Left colon (tissue), 2 donors: ENCODE data around the gene TMEM30A. TPM values are rescaled to one million over a fixed set of nuclear protein-coding genes. Genes with fewer than 3 reads are reported as not detected.

ENCODE experiments used
- ATAC-seq: fragments of 200-7000 bp; cut with Tn5 transposase; one replicate; pipeline ENCODE4 v1.9.1; 2020; ENCODE audit warnings: mild to moderate bottlenecking, moderate library complexity
- DNase-seq, 2 donors: peaks; one replicate each; pipeline ENCODE4 v3.0.0-alpha.2; 2020
- intact Hi-C, 2 donors: fragments of 100-400 bp; cut with DNase I in 1 of 2; cut with micrococcal nuclease in 1 of 2; formaldehyde crosslinking; loops; one replicate each; pipeline versions ENCODE4 v1.11.2 to v1.14.0; 2022; cut with DNase I, micrococcal nuclease
- total RNA-seq, 2 donors: library from RNA; stranded (reverse); fragmentation: NEBNext Ultra II Directional; extraction: Animal tissue kit (Norgen Biotek cat#: 25700); gene quantifications; one replicate each; pipeline ENCODE4 v1.2.1, GENCODE V29; 2021
- donor health status: DM: no; HTN: no; CAD: no.
- donor health status: DM: yes; HTN: yes; CAD: no.

The TMEM30A gene
- total RNA-seq, 2 donors from 2014 or later = 91.2 to 107 TPM

DNA sequence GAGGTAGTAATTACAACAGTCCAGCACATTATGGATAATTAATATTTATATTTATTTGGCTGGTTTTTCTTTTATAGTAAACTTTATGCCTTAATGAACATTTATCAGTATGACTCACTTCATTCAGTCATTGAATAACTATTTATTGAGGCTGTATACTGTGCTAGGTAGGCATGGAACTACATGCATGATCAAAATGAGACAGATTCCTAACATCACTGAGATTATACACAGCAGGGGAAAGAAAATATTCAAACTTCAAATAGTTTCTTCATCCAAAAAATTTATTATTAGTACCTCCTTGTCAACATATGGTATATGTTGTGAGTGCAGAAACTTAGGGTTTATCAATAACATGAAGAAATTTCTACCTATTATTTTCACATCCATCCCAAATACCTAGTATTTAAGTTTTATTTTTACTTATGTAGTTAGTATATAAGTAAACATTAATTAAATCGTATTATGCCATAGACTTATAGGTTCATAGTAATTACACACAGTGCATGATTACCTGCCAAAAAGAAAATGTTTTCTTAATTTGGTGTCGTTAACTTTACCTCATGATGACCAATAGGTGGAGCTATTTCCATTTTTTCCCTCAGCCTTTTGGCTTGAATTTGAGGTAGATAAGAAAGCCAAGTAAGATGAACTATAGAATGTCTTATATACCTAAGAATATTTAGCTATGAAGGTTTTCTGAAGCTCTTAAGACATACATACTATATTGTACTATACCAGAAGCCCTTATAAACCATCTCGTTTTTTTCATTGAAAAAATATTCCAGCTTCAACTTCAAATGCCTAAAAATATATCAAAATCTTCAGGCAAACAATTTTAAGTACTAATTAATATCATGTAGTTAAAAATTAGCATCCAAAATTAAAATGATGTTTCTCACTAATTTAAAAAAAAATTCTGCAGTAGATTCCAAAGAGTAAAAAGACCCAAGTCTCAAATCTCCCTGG lies 12.5 kb upstream of the TMEM30A start:
- DNase-seq = no peak
- ATAC-seq = peak; percentile 56
- intact Hi-C loops = no loop called here

DNA sequence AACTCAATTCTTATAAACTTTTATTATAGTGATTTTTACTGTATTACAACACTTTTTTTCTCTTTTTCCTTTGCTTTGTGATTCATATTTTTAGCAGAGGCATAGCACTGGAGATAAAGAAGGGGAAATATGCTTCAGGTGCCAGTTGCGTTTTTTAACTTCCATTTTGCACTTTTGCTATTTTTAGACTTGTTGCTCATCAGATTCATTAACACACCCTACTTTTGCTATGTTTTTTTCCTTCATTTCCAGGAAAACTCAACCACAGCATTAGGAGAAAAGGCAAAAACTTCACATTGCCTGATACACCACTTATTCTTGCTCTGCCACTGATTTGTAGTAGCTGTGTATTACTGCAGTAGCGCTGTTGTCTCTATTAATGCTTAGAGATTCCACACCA lies 8.0 kb upstream of the TMEM30A start:
- intact Hi-C loops = no loop called here
- no peak for DNase-seq
- ATAC-seq = no peak

DNA sequence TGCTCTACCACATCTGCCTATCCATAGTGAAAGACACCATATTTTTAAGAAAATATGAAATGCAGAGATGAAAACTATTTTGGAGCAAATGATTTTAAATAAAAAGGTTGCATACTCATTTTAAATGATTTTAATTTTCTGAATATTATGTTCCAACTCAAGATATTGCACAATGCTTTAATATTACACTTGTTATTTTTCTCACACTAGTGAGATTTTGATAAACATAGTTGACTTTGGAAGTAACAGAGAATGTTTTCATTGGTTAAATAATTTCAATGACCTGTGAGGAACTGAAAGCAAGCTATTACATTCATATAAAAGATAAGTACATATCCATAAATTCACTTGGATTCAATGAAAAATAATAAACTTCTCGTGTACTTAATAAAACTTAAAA lies 7.2 kb upstream of the TMEM30A start:
- ATAC-seq (no peak), DNase-seq (no peak)
- intact Hi-C loops = no loop called here

DNA sequence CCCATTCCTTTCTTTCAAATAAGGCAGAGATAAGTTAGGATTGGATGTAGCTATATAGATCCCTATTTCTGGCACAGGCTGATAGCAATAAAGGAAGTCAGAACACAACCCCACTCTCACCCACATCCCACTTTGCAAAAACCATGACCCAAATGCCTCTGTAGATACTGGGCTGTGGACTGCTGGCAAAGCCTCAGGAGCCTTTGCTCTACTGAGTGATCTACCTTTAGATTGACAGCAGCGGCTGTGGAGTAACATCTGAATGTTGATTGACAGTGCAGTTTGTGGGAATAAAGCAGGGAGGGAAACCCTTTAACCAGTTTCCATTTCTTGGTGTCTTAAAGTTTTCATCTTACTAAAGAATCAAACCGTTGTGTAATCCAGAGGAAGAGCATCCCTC lies 6.7 kb upstream of the TMEM30A start:
- intact Hi-C loops = no loop called here
- DNase-seq = no peak
- no peak for ATAC-seq

DNA sequence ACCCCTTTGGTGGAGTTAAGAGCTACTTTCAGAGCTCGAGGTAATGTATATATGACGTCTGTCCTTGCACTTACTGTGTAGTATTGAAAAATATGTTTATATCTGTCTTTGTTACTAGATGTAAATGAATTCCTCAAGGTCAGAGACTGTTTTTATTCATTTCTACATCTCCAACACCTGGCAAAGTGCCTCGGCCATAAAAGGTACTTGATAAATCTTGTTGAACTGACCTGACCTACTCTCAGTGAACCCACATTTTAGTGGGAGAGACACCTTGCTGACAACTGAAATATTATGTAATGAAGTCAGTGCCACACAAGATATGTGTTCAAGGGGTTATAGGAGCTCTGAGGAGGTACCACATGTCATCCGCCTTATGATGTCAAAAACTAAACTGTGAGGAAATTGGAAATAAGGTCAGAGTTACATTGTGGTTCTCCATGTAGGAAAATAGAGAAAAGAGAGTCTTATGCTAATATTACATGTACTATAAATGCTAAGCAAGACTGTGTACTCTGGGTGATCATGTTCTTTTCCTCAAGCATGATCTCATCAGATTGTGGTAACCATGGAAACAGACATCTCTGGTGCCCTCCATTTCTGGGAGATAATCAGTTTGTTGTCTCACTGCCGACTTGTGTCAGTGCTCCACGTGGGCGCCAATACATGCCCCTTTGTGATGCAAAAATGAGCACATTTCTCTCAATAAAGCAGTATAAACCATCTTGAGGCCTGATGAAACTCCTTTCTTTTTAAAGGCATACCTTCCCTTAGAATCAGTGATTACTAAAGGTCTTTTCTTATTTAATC lies 5.7 kb upstream of the TMEM30A start:
- DNase-seq = no peak
- ATAC-seq = no peak
- intact Hi-C loops = no loop called here

DNA sequence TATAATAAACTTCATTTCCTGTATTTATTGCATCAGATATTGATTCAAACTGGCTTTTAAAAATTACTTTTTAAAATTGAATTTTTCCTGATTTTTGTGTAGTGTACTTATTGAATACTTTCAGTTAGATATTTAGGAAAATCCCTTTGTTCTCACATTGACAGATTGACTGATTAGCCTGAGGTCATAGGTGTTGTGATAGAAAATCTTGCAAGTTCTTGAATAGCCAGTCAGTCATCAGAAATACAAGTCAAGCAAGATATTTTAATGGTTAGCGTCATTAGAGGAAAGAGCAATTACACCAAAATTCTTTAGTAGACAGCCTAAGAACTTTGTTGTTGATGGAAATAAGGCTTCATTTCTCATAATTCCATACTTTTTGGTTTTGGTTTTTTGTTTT lies 3.4 kb upstream of the TMEM30A start:
- no peak for ATAC-seq
- intact Hi-C loops = no loop called here
- DNase-seq = no peak

DNA sequence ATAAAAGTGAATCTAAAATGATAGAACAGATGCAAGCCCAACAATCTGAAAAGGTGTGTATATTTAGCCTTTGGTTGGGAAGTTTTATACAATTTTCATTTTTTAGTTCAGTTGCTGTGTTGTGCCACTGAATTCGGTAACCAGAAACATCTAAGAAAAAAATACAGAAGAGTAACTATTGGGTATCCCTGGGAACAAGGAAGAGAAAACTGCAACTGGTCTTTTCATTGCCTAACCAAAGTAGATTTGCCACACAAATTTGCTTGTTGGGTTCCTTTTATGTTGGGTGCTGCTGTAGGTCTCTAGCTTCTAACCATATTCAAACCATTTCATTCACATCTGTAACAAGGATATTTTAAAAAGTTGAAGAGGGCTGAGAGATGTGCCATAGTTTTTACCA lies 2.8 kb upstream of the TMEM30A start:
- DNase-seq (no peak), ATAC-seq (no peak)
- intact Hi-C loops = no loop called here

DNA sequence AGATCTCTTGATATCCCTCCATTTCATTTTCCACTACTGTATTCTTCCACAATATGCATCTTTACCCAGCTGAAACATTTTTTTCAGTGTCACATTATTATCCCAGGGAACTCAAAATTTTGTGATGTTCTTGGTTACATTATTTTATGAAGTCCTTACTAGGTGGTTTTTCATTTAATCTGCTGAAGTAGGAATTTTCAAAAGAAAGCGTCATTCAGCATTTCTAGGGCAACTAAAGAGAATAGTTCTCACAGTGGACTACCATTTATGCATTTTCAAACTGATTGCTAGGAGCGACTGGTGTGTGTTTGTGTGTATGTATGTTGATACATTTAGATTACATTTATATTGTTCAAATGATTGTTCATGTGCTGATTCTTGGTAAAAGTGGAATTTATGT lies 2.4 kb upstream of the TMEM30A start:
- intact Hi-C loops = no loop called here
- ATAC-seq = no peak
- no peak for DNase-seq

DNA sequence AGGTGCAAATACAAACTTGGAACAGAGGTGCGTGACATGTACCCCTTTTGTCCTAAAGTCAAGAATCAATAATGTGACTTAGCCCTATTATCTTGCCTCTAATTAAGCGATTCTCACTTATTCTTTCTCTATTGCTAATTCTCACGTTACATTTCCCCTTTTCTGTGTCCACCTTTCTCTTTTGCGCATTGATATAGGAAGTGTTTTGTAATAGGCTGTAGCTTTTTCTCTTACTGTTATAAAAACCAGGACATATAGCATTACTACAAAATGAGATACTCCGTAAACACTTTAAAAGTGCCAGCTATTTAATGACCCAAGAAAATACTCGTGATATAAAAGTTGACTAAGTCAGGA lies 669 bp upstream of the TMEM30A start:
- intact Hi-C loops = no loop called here
- DNase-seq = no peak
- ATAC-seq = no peak

DNA sequence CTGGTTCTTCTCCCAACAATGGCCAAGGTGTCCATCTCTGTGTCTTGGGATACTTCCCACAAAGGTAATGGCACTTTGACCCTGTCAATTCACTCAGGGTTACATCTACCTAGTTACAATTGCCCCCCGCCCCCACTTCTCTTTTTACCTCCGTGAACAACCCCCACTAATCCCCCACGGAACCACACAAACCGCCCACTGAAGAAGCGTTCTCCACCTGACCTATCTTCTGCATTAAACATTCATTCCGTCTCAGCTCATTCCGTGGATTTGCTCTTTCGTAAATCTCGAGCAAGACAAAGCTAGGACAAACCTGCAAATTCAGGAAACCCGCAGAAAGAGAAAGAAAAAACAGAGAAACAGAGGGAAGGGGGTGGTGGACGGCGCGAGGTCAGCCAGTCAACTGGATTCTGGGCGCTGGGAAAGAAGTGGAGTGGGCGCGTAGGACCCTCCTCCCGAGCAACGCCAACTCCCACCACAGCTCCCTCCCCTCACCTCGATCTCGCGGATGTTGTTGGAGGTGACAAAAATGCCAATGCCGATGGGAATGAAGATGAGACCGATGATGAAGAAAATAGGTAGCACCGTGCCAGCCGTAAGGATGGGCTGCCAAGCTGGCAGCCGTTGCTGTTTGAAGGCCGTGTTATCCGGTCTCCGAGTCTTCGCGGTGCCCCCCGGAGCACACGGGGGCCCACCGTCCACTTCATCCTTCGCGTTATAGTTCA lies 523 bp downstream of the TMEM30A start:
- DNase-seq (peak in 1 of 2 donors; percentile 30), ATAC-seq (peak; percentile 47)
- intact Hi-C loops = no loop called here

DNA sequence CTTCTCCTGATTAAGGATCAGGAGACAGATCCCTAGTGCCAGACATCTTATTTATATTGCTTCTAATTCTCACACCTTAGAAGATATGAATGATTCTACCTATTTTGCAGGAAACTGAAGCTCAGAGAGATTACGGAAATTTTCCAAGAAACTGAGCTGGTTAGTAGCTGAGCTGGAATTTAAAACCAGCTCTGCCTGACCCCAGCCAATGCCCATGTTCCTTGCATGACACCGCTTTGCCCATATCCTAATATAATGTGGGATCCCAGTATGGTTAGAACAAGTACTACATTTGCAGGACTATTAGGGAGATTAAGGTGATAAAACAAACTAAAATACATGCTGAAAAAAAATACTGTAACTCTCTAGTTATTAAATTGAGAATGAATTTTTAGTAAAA lies 1.9 kb downstream of the TMEM30A start:
- ATAC-seq (no peak), DNase-seq (no peak)
- intact Hi-C loops = no loop called here

DNA sequence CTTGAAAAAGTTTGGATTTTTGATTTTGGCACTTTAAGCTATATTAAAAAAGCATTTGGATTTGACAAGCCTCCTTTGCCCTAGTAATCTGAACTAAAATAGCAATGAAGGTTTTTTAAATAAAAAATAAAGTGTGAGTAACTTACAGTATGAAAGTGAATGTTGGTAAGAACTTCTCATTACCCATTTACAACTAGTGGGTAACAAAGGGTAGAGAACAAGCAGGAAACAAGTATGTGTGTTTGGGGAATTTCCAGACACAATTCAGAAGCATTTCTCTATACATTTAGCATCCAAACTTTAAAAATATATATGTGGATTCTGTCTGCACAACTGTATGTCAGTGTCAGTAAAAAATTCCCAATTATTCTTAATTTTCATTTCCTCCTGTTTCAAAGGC lies 2.9 kb downstream of the TMEM30A start:
- intact Hi-C loops = no loop called here
- DNase-seq (no peak), ATAC-seq (no peak)

DNA sequence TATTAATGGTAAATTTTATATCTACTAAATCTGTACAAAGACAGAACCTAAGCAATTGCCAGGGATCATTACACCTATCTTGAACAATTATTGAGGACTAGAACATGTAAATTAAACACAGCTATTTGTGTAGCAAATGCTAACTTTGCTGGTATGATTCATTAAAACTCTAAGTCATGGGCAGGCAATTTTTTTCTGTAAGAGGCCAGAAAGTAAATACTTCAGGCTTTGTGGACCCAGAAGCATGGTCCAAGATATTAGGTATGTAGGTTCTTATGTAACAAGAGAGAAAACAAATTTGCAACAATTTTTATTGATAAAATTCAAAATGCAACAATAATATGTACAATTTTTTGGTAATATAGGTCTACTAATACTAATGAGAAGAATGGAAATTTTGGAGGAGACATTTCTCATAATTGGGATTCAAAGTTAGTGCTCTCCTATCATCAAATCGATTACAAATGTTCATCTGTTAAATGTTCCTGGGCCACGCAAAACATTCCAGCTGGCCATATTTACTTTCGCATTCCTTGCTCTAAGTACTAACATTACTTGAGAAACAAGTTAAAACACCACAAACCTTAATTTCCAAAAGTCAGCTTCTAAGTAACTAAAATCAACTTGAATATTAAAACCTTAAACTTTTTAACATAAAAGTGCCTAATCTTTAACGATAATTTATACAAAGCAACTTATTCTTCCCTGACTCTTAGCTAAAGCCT lies 4.3 kb downstream of the TMEM30A start:
- ATAC-seq (no peak), DNase-seq (no peak)
- intact Hi-C loops = no loop called here

DNA sequence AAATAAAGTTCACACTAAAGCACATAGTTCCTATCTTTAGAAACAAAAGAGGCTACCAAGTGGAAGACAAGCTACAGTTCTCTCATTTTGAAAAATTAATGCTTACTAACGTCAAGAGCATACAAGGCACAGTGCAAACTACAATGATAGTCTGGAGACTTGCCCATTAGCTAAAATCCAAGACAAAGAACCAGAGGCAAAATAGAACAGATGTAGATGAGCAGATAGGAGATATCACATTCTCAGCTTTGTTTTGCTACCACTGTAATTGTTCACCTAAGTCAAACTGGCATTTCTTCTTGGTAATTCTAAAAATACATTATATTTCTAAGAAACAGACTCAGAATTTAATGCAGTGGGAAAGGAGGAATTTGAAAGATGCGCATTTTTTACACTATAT lies 5.2 kb downstream of the TMEM30A start:
- no peak for ATAC-seq
- no peak for DNase-seq
- intact Hi-C loops = no loop called here

DNA sequence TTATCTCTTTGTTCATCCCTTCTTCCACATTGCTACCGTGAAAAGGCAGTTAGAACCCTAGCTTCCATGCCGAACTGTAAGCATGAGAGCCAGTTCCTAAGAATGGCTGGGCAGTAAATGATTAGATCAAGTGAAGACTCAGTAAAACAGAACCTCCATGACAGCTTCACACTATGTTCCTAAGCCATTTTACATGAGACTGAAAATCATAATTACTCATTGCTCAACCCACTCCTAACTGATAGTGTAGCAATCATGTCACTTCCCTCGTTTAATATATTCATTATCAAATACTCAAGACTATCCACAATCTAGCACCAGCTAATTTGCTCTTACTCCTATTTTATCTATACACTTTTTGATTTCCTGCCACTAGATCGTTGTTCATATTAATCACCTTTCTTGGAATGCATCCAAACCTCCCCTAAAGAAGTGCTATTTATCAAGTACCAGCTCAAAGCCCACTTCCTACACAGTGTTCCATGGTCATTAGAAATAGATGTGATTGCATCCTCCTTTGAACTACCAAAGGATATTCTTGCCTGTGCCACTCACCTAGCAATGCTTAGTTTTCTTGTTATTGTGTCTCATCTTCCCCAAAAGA lies 6.0 kb downstream of the TMEM30A start:
- no peak for DNase-seq
- intact Hi-C loops = no loop called here
- ATAC-seq = no peak

DNA sequence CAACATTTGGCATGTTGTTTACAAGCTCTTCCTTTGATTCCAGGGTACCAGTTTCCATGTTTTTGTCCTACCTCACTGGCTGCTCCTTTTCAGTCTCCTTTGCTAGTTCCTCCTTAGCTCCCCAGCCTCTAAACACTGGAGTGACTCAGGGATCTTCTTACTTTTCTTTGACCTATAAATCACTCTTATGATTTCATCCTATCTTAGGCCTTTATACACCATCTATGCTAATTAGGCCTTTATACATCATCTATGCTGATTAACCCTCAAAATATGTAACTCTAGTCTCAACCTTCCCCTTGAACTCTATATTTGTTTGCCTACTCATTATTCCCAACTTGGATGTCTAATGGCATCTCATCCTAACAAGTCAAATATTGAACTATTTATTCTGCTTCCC lies 9.5 kb downstream of the TMEM30A start:
- intact Hi-C loops = no loop called here
- DNase-seq (no peak), ATAC-seq (no peak)

DNA sequence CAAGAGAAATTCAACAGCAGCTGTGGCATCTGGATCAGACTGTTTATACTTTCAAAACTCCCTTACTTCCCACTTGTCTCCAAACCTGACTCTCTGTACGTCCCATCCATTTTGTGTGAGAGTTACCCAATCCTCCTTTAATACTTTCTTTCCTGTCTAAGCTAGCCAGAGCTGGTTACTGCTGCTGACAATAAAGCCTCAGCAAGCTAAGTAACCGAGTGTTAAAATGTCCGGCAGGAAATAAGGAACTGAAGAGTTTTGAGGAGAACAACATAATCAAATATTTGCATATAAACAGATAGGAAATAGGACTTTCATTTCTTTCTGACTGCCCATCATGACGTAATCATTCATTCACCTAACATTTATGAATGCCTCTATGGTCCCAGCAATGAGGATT lies 11.6 kb downstream of the TMEM30A start:
- DNase-seq (no peak), ATAC-seq (no peak)
- intact Hi-C loops = no loop called here

DNA sequence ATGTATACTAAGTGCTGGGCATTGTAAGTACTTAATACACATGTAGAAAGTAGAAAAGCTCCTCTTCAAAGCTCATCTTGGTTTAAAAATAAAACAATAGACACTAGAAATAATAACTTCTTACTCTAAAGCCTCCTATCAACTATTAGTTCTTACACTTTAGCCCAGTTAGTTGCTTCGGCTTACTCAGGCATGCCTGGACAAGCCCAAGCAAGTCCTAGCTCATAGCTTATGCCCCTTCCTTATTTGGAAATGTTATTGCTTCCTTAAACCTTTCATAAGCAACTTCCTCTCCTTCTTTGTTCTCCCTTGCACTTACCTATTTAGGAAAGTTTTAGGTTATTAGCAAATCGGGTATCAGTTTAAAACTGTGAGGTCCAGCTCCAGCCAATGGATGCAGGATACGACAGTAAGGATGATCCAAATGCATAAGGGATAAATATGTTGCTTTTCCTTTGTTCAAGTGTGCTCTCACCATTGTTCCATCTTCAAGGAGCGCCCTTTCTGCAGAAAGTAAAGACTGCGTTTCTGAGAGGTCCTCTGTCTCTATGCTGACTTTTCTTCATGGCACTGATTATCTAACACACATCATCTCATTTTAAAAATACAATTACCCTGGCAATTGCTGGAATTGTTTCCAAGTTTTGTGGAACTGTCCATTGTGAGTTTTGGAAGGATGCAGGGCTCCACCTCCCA lies 12.3 kb downstream of the TMEM30A start:
- ATAC-seq (no peak), DNase-seq (no peak)
- intact Hi-C loops = no loop called here
